OCI-LY3 (cell line): ENCODE results near the gene KRT2.

Experiments
- H2AFZ ChIP-seq: fragments of 200-600, 300-600 bp; shearing (Covaris generic); 2 replicates; pipeline ENCODE4 v1.6.0; 2014; ENCODE audit warnings: antibody characterized with exemption, low read depth, low read length
- H3K27ac ChIP-seq: fragments of 200-600, 300-600 bp; sonication (generic); 2 replicates; pipeline ENCODE4 v1.5.1; 2014; ENCODE audit warnings: mild to moderate bottlenecking, low read length, moderate library complexity, mixed read lengths
- H3K27me3 ChIP-seq: fragments of 200-600, 300-600 bp; sonication (generic); 2 replicates; pipeline ENCODE4 v1.6.1; 2014; ENCODE audit warnings: low read depth, low read length, mixed read lengths
- H3K36me3 ChIP-seq: fragments of 200-600, 300-600 bp; sonication (generic); replicated peaks from 2 replicates; pipeline ENCODE3; 2014; ENCODE audit warnings: low read depth, low read length, mixed read lengths
- H3K4me1 ChIP-seq: fragments of 300-600, 200-600 bp; sonication (generic); 2 replicates; pipeline ENCODE4 v1.6.1; 2014; ENCODE audit warnings: low read length, mixed read lengths
- H3K4me2 ChIP-seq: fragments of 200-600, 300-600 bp; sonication (generic); 2 replicates; pipeline ENCODE4 v1.6.1; 2014; ENCODE audit warnings: low read length, mixed read lengths
- H3K4me3 ChIP-seq: fragments of 300-600, 200-600 bp; sonication (generic); 2 replicates; pipeline ENCODE4 v1.5.1; 2014; ENCODE audit warnings: antibody characterized with exemption, mild to moderate bottlenecking, low read length, moderate library complexity
- H3K79me2 ChIP-seq: fragments of 300-600, 200-600 bp; shearing (Covaris generic); 2 replicates; pipeline ENCODE4 v1.6.1; 2014; ENCODE audit warnings: mild to moderate bottlenecking, low read length, mixed read lengths
- H3K9ac ChIP-seq: fragments of 300-600, 200-600 bp; shearing (Covaris generic); 2 replicates; pipeline ENCODE4 v1.6.0; 2014; ENCODE audit warnings: mild to moderate bottlenecking, low read length, moderate library complexity
- H3K9me3 ChIP-seq: fragments of 200-600, 300-600 bp; shearing (Covaris generic); 2 replicates; pipeline ENCODE4 v1.6.1; 2014; ENCODE audit warnings: low read length, mixed read lengths; ENCODE audit not compliant: insufficient read depth
- H4K20me1 ChIP-seq: fragments of 200-600, 300-600 bp; sonication (generic); 2 replicates; pipeline ENCODE4 v1.6.1; 2016; ENCODE audit warnings: low read length, mixed read lengths; ENCODE audit not compliant: insufficient read depth
- EZH2phosphoT487 ChIP-seq: fragments of 200-600 bp; shearing (Covaris generic); IDR thresholded peaks from 2 replicates; pipeline ENCODE4 v1.6.1; 2018; ENCODE audit warnings: antibody characterized with exemption, mixed run types, low read depth
- TF ChIP-seq, protein P1 (sequence below): fragments of 200-600, 300-600 bp; sonication (generic); IDR thresholded peaks from 2 replicates; pipeline ENCODE4 v1.5.1; 2014; ENCODE audit warnings: antibody characterized with exemption, low read length, low read depth

KRT2 gene

GRCh38 chr12:52606096-52606495 lies 45.9 kb downstream of the KRT2 start:
- Histone ChIP-seq H3K9me3 (no peaks in the 10 kb centered on the region), H3K4me3 (no peak overlapping the region), H3K4me2 (no peak overlapping the region), H2AFZ (no peak overlapping the region), H3K36me3 (no peaks in the 10 kb centered on the region), H3K27me3 (peaks cover 17% of the 10 kb centered on the region), H3K27ac (no peak overlapping the region), H3K9ac (no peak overlapping the region), H4K20me1 (no peaks in the 10 kb centered on the region), H3K4me1 (no peaks in the 10 kb centered on the region), H3K79me2 (no peaks in the 10 kb centered on the region)
- TF ChIP-seq EZH2phosphoT487, result no peak
- TF ChIP-seq, protein P1, sequence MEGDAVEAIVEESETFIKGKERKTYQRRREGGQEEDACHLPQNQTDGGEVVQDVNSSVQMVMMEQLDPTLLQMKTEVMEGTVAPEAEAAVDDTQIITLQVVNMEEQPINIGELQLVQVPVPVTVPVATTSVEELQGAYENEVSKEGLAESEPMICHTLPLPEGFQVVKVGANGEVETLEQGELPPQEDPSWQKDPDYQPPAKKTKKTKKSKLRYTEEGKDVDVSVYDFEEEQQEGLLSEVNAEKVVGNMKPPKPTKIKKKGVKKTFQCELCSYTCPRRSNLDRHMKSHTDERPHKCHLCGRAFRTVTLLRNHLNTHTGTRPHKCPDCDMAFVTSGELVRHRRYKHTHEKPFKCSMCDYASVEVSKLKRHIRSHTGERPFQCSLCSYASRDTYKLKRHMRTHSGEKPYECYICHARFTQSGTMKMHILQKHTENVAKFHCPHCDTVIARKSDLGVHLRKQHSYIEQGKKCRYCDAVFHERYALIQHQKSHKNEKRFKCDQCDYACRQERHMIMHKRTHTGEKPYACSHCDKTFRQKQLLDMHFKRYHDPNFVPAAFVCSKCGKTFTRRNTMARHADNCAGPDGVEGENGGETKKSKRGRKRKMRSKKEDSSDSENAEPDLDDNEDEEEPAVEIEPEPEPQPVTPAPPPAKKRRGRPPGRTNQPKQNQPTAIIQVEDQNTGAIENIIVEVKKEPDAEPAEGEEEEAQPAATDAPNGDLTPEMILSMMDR, result no peak

DNA sequence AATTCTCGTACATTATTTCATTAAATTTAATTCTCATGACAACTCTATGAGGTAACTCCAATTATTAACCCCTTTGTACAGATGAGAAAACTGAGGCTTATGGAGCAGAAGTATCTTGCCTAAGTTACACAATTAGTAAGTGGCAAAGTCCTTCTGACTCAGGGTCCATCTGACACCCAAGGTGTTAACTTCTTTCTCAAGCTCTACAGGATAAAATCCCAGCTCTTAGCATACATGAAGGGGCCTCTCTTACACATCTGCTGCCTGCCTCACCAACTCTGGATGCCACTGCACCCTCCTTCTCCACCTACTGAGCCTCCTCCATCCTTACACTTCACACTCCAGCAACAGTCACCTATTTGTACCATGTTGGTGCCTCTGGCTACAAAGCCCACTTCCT lies 46.5 kb downstream of the KRT2 start:
- Histone ChIP-seq H3K4me1 (no peaks in the 10 kb centered on the region), H2AFZ (no peak overlapping the region), H3K79me2 (no peaks in the 10 kb centered on the region), H3K36me3 (no peaks in the 10 kb centered on the region), H3K27ac (no peak overlapping the region), H3K9ac (no peak overlapping the region), H3K4me3 (no peak overlapping the region), H3K27me3 (peaks cover 15% of the 10 kb centered on the region), H3K4me2 (no peak overlapping the region), H3K9me3 (no peaks in the 10 kb centered on the region), H4K20me1 (no peaks in the 10 kb centered on the region)
- TF ChIP-seq, protein P1, result no peak
- TF ChIP-seq EZH2phosphoT487, result no peak

GRCh38 chr12:52604859-52605258 lies 47.2 kb downstream of the KRT2 start:
- Histone ChIP-seq H3K27ac (no peak overlapping the region), H3K9ac (no peak overlapping the region), H3K4me3 (no peak overlapping the region), H3K27me3 (peaks cover 18% of the 10 kb centered on the region), H4K20me1 (no peaks in the 10 kb centered on the region), H3K36me3 (no peaks in the 10 kb centered on the region), H3K4me1 (no peaks in the 10 kb centered on the region), H2AFZ (no peak overlapping the region), H3K4me2 (no peak overlapping the region), H3K79me2 (no peaks in the 10 kb centered on the region), H3K9me3 (no peaks in the 10 kb centered on the region)
- TF ChIP-seq EZH2phosphoT487, result no peak
- TF ChIP-seq, protein P1, result no peak

GRCh38 chr12:52603314-52603713 lies 48.7 kb downstream of the KRT2 start:
- Histone ChIP-seq H3K4me3 (no peak overlapping the region), H2AFZ (no peak overlapping the region), H3K27me3 (peaks cover 19% of the 10 kb centered on the region), H3K9ac (no peak overlapping the region), H3K27ac (no peak overlapping the region), H3K36me3 (no peaks in the 10 kb centered on the region), H4K20me1 (no peaks in the 10 kb centered on the region), H3K4me2 (no peak overlapping the region), H3K79me2 (no peaks in the 10 kb centered on the region), H3K9me3 (no peaks in the 10 kb centered on the region), H3K4me1 (no peaks in the 10 kb centered on the region)
- TF ChIP-seq, protein P1, result no peak
- no peak for TF ChIP-seq EZH2phosphoT487
